22Rv1 (cell line): ENCODE measurements around the gene GADL1.

Experiments used
- H3K27ac ChIP-seq: fragments of 450-650 bp; 2 replicates; pipeline ENCODE4 v1.5.1; 2017
- ZFX ChIP-seq: fragments of 450-650 bp; IDR thresholded peaks from 2 replicates; pipeline ENCODE4 v1.6.1; 2017; ENCODE audit warnings: antibody characterized with exemption, borderline replicate concordance
- TF ChIP-seq, protein P1 (sequence below): fragments of 450-650 bp; IDR thresholded peaks from 2 replicates; pipeline ENCODE4 v1.5.1; 2017; ENCODE audit warnings: mild to moderate bottlenecking

GADL1 gene

DNA sequence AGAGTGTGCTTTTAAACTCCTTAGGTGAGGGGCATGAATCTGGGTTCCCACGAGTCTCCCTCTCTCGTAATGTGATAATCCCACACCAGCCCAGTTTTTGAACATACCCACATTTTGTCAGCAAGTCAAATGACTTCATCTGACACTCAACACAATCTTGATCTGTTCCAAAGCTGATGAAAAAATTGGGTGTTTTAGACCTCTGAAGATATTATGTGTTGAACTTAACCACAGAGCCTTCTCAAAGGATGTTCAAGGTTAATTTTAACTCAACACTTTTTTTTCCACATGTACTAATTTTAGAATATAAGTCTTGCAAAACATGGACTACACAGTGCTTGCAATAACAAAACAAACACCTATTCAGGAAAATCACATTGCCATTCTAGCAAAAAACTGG lies 164.9 kb downstream of the GADL1 start:
- TF ChIP-seq ZFX = no peak
- TF ChIP-seq, protein P1, sequence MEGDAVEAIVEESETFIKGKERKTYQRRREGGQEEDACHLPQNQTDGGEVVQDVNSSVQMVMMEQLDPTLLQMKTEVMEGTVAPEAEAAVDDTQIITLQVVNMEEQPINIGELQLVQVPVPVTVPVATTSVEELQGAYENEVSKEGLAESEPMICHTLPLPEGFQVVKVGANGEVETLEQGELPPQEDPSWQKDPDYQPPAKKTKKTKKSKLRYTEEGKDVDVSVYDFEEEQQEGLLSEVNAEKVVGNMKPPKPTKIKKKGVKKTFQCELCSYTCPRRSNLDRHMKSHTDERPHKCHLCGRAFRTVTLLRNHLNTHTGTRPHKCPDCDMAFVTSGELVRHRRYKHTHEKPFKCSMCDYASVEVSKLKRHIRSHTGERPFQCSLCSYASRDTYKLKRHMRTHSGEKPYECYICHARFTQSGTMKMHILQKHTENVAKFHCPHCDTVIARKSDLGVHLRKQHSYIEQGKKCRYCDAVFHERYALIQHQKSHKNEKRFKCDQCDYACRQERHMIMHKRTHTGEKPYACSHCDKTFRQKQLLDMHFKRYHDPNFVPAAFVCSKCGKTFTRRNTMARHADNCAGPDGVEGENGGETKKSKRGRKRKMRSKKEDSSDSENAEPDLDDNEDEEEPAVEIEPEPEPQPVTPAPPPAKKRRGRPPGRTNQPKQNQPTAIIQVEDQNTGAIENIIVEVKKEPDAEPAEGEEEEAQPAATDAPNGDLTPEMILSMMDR = no peak
- H3K27ac ChIP-seq = no peak overlapping the region

DNA sequence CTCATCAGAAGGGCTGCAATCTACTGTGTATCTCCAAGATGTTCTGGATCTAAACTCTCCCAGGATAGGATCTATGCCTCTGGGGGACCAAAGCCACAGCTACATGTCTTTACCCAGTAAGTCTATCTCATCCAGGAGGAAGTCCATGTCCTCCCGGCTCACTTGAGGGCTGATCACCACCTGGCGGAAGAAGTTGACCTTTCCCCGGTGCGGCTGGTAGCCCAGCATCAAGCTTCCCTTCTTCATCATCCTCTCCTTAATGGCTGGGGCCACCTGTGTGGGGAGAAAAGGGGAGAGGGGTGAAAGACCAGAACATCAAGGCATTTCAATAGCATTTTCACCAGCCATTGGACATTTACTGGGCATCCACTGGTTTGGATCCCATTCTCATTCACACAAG lies 166.3 kb downstream of the GADL1 start:
- TF ChIP-seq ZFX = no peak
- TF ChIP-seq, protein P1 = no peak

DNA sequence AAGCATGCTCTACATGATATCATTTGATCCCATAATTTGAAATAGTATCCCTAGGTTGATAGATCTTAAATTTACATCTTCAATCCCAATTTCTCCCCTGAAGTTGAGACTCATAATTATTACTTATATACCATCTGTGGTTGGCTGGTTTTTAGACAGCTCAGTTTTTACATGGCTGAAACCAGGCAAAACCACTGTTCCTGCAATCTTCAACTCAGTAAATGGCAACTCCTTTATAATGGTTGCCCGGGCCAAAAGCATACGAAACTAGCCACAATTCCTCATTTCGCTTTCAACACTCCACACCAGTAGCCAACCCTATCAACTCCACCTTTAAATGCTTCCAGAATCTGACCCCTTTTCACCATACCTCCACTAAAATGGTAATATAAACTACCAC lies 169.6 kb downstream of the GADL1 start:
- no peak overlapping the region for H3K27ac ChIP-seq
- no peak for TF ChIP-seq ZFX
- TF ChIP-seq, protein P1 = no peak

More for the DNA sequence above, 166.3 kb downstream of the GADL1 start:
- H3K27ac ChIP-seq = no peak overlapping the region

DNA sequence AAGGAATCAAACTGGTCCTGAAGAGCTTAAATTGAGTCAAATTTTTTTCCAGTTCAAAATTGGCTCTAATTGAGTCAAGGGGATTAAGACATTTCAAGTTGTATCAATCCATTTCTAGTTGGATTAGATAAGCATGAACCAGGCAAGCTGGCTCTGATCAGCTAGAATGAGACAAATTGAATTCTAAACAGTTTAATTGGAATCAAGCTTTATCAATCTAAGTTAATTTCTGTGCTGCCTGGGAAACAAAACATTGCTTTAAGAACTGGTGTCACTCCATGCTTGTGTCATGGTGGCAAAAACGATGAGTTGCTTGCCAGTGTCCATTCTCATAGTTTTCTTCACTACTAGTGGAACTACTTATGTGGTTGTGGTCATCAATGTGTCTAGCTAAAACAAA lies 171.2 kb downstream of the GADL1 start:
- no peak for TF ChIP-seq ZFX
- TF ChIP-seq, protein P1 = no peak
- no peak overlapping the region for H3K27ac ChIP-seq

DNA sequence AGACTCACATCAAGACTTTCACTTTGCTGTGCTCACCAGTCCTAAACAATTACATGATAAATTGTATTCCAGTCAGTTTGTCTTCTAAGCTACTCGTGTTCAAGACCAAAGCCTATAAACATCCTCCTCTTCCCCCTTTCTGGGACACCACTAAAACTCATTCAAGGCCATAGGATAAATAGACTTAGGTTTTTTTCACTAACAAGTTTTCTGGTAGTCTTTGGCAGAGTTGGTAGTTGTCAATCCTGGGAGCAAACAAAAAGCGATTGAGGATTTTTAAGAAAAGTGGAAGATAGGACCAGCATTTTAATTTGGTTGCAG lies 173.2 kb downstream of the GADL1 start:
- peak overlapping the region; percentile 92 for H3K27ac ChIP-seq
- TF ChIP-seq, protein P1 = no peak
- no peak for TF ChIP-seq ZFX

DNA sequence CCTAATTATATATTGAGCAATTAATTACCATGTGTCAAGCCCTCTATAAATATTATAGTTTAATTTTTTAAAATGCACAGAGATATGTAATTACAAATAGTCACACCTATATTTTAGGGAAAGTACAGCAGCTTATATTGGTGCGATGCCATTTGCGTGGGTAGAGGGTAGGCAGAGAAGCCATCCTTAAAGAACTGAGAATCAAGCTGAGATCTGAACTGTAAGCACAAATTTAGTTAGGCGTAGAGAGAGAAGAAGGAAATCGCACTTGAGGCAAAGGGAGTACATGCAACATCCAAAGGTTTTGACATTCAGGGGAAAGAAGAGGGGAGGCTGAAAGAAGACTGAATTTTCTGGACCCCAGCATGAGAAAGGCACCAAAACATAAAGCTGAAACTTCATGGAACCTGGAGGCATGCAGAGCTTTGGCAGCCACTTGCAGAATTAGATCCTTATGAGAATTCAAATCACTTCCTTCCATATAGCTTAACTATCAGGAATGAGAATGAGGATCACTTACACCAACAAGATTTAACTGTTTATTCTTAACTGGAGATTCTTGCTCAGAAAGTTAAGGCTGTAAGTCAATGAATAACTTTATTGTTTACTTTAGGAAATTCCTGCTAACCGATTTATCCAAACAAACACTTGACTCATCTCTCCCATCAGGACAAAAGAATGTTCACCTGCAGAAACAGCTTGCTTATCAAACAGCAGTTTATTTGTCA lies 173.7 kb downstream of the GADL1 start:
- H3K27ac ChIP-seq = peak overlapping the region; percentile 92

DNA sequence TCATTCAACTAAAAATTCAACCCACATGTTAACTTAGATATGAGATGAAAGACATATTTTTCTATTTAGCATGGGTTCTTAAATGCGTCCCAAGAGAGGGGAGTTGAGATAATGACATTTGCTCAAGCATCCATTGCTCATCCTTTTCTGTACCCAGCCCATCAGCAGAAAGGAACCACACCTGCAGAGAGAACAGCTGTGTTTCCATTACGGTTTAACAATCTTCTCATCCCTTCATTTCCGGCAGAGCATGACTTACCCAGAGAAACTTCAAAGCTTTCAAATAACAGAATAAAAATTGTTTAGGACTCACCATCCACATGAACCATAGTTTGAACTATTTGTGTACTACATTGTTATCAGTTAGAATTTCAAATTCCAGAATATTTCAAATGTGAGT lies 174.9 kb downstream of the GADL1 start:
- no peak for TF ChIP-seq ZFX
- TF ChIP-seq, protein P1 = no peak
- no peak overlapping the region for H3K27ac ChIP-seq

More for the DNA sequence above, 173.7 kb downstream of the GADL1 start:
- TF ChIP-seq ZFX = no peak
- TF ChIP-seq, protein P1 = no peak
